H1 (cell line): ENCODE measurements around the gene TMEM131L. TPM values are rescaled to one million over a fixed set of nuclear protein-coding genes. Genes with fewer than 3 reads are reported as not detected.

Experiments used
- CHD2 ChIP-seq: IDR thresholded peaks from 2 replicates; pipeline ENCODE4 v1.6.1; 2012; ENCODE audit warnings: low read length, improper control_type of control experiment
- TAF7 ChIP-seq: optimal IDR thresholded peaks from 2 replicates; pipeline ENCODE3; 2011; ENCODE audit warnings: low read depth, mild to moderate bottlenecking, inconsistent platforms, low read length, moderate library complexity, borderline replicate concordance
- USF2 ChIP-seq: IDR thresholded peaks from 2 replicates; pipeline ENCODE4 v1.6.1; 2011; ENCODE audit warnings: low read length, improper control_type of control experiment
- polyA plus RNA-seq, 7 experiments: library from polyadenylated mRNA; depleted of rRNA in 3 of 7; stranded (reverse) in 5 of 7; unstranded in 2 of 7; fragments of >200 nt in 5 of 7; fragments of 200-250 nt in 2 of 7; gene quantifications; 1 replicate in 5 of 7; 2 replicates in 1 of 7; 4 replicates in 1 of 7; pipeline versions ENCODE4 v1.2.1 to v1.2.3, GENCODE V29; 2011 to 2013; ENCODE audit warnings: missing spikeins in 2 of 7, mixed read lengths in 2 of 7
- total RNA-seq: library from RNA; stranded (reverse); fragmentation: NEBNext Ultra II Directional; extraction: Animal tissue kit (Norgen Biotek cat#: 25700); gene quantifications from 2 replicates; pipeline ENCODE4 v1.2.1, GENCODE V29; 2021

TMEM131L gene
- total and polyA plus RNA-seq, 2 of the 8 experiments (the other 6 are each of a cell fraction or from before 2014, with no cell fraction given): 14.3 to 26.1 TPM

DNA sequence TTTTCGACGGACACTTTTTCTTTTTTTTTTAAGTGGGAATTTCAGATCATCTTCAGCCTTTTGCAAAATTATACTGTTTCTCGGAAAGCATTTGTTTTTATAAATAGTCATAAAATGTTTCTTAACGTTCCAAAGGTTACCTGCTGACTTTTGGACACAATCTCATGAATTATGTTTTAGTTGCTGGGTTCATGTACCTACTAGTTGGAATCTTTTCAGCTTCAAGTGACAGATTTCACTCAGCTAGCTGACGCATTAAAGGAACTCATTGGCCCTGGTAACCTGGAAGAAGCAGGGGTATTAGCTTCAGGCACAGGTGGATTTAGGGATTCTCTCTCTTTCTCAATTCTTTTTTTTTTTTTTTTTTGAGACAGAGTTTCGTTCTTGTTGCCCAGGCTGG, 66.5 kb downstream of the TMEM131L start (continued):
- TF ChIP-seq USF2 (no peak), CHD2 (no peak), TAF7 (no peak)
